CD4-positive, alpha-beta T cell (primary cell): ENCODE measurements around the gene SOWAHA. TPM values are rescaled to one million over a fixed set of nuclear protein-coding genes. Genes with fewer than 3 reads are reported as not detected.

Source experiments
- ATAC-seq: fragments of 200-7000 bp; cut with Tn5 transposase; one replicate; pipeline ENCODE4 v1.10.0; 2022; ENCODE audit warnings: mild to moderate bottlenecking; ENCODE audit not compliant: poor library complexity
- CTCF ChIA-PET: fragments of 350-600 bp; sonication (Branson Sonifier 250); formaldehyde crosslinking; loops from one replicate; lab custom pipeline; 2021; ENCODE audit warnings: antibody characterized with exemption, inconsistent platforms; lab: Charles Lee
- POLR2A ChIA-PET: fragments of 350-600 bp; sonication (Branson Sonifier 250); formaldehyde crosslinking; loops from one replicate; lab custom pipeline; 2021; ENCODE audit warnings: antibody characterized with exemption, inconsistent platforms; lab: Charles Lee
- DNase-seq, 14 experiments: peaks; one replicate each; pipeline ENCODE4 v3.0.0-alpha.2; 2013 to 2020; ENCODE audit warnings: mixed read lengths in 2 of 14
- H3K27ac ChIP-seq, 2 donors: one replicate each; pipeline versions ENCODE4 v1.5.1 to v1.7.0; 2013; ENCODE audit warnings: low read length in 2 of 2, low read depth in 1 of 2, mild to moderate bottlenecking in 1 of 2
- H3K27me3 ChIP-seq, 2 experiments: 1 replicate in 1 of 2; 2 replicates in 1 of 2; pipeline versions ENCODE4 v1.6.1 to v1.7.0; 2013; ENCODE audit warnings: low read length in 2 of 2, control low read depth in 1 of 2, mild to moderate bottlenecking in 1 of 2, moderate library complexity in 1 of 2; ENCODE audit not compliant: insufficient read depth in 2 of 2, control insufficient read depth in 1 of 2
- H3K36me3 ChIP-seq: one replicate; pipeline ENCODE4 v1.6.1; 2013; ENCODE audit warnings: low read length, control low read depth; ENCODE audit not compliant: insufficient read depth
- H3K4me1 ChIP-seq: one replicate; pipeline ENCODE4 v1.6.1; 2013; ENCODE audit warnings: low read length, control low read depth; ENCODE audit not compliant: insufficient read depth
- H3K4me3 ChIP-seq: one replicate; pipeline ENCODE4 v1.5.1; 2013; ENCODE audit warnings: mild to moderate bottlenecking, low read length, moderate library complexity
- H3K9me3 ChIP-seq, 2 experiments: 1 replicate in 1 of 2; 2 replicates in 1 of 2; pipeline versions ENCODE4 v1.6.1 to v1.7.0; 2013; ENCODE audit warnings: low read length in 2 of 2, mild to moderate bottlenecking in 2 of 2, control low read depth in 1 of 2, moderate library complexity in 1 of 2; ENCODE audit not compliant: control insufficient read depth in 1 of 2, insufficient read depth in 1 of 2
- H3K27ac Mint-ChIP-seq: one replicate; pipeline ENCODE4 v1.8.0; 2020; ENCODE audit warnings: mixed read lengths
- H3K27me3 Mint-ChIP-seq: one replicate; pipeline ENCODE4 v1.8.0; 2021; ENCODE audit warnings: mixed read lengths
- H3K36me3 Mint-ChIP-seq: one replicate; pipeline ENCODE4 v1.8.0; 2021; ENCODE audit warnings: low read depth, mixed read lengths
- H3K4me1 Mint-ChIP-seq: one replicate; pipeline ENCODE4 v1.8.0; 2021; ENCODE audit warnings: low read depth, mixed read lengths
- H3K4me3 Mint-ChIP-seq: one replicate; pipeline ENCODE4 v1.8.0; 2020; ENCODE audit warnings: mild to moderate bottlenecking, mixed read lengths
- H3K9me3 Mint-ChIP-seq: one replicate; pipeline ENCODE4 v1.8.0; 2020; ENCODE audit warnings: mixed read lengths
- intact Hi-C, 2 experiments: fragments of 100-400 bp; cut with DNase I in 1 of 2; cut with micrococcal nuclease in 1 of 2; formaldehyde crosslinking; loops; one replicate each; pipeline versions ENCODE4 v1.15.1 to v1.9.0; 2023 to 2025; cut with DNase I, micrococcal nuclease
- total RNA-seq, 174 experiments: library from RNA in 2 of 174; stranded (reverse) in 2 of 174; gene quantifications; one replicate each; pipeline ENCODE4 v1.2.3 and lab custom pipeline; 2021 to 2026
- TF ChIP-seq, protein P1 (sequence below): fragments of 200-600 bp; IDR thresholded peaks from one replicate; pipeline ENCODE4 v1.8.0; 2022; ENCODE audit warnings: antibody characterized with exemption, mild to moderate bottlenecking

SOWAHA gene
- total RNA-seq, 2 experiments from 2014 or later: not detected

DNA sequence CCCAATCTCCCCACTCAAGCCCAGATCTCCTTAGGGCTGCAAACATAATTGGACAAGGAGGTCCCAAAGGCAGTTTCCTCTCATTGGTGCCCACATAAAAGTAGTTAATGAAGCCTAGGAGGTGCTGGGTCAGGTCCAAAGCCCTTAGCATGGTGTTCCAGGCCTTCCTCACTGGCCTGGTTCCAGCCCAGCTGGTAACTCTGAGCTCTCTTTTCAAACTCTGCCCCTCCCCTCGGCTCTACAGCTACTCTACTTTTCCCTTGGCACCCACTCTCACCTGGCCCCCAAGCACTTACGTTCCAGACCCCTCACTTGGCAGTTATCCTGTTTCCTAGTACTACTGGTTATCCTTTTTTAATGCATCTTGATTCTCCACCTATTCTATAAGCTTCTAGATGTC is 46.0 kb upstream of the SOWAHA start:
- TF ChIP-seq, protein P1, sequence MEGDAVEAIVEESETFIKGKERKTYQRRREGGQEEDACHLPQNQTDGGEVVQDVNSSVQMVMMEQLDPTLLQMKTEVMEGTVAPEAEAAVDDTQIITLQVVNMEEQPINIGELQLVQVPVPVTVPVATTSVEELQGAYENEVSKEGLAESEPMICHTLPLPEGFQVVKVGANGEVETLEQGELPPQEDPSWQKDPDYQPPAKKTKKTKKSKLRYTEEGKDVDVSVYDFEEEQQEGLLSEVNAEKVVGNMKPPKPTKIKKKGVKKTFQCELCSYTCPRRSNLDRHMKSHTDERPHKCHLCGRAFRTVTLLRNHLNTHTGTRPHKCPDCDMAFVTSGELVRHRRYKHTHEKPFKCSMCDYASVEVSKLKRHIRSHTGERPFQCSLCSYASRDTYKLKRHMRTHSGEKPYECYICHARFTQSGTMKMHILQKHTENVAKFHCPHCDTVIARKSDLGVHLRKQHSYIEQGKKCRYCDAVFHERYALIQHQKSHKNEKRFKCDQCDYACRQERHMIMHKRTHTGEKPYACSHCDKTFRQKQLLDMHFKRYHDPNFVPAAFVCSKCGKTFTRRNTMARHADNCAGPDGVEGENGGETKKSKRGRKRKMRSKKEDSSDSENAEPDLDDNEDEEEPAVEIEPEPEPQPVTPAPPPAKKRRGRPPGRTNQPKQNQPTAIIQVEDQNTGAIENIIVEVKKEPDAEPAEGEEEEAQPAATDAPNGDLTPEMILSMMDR: no peak
- H3K9me3 ChIP-seq: no peaks in the 10 kb centered on the region
- no peaks in the 10 kb centered on the region for H3K27me3 Mint-ChIP-seq
- H3K4me3 ChIP-seq: no peak overlapping the region
- intact Hi-C loops: no loop called here
- peaks cover 3% of the 10 kb centered on the region for H3K36me3 ChIP-seq
- H3K27ac ChIP-seq: no peak overlapping the region
- H3K27me3 ChIP-seq: no peaks in the 10 kb centered on the region
- no peaks in the 10 kb centered on the region for H3K4me1 ChIP-seq
- ChIA-PET POLR2A (no interaction called here), CTCF (interaction anchor here (1.1 kb wide), 1 partner anchor 25 kb away, joined by 4 read pairs; no protein-coding TSS in a partner anchor)
- H3K27ac Mint-ChIP-seq: no peak overlapping the region
- no peaks in the 10 kb centered on the region for H3K36me3 Mint-ChIP-seq
- no peak for DNase-seq
- ATAC-seq: no peak
- no peaks in the 10 kb centered on the region for H3K4me1 Mint-ChIP-seq
- H3K4me3 Mint-ChIP-seq: no peak overlapping the region
- no peaks in the 10 kb centered on the region for H3K9me3 Mint-ChIP-seq

DNA sequence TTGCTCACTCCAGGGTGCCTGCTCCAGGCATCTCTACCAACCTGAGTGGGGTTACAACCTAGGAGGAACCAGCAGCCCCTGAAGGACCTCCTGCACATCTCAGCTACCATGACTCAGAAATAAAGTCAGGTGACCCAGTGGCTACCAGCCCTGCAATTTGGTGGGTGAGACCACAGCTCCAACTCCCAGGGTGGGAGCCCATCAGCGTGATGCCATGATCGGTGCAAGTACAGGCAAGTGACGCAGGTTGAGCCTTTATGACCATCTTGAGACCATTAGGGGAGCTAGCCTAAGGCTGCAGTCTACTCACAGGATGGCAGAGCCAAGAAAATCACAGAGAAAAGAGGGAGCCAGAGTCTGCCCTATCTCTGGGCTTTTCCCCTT is 44.6 kb upstream of the SOWAHA start:
- TF ChIP-seq, protein P1: no peak
- Histone ChIP-seq H3K4me3 (no peak overlapping the region), H3K36me3 (peaks cover 3% of the 10 kb centered on the region), H3K4me1 (no peaks in the 10 kb centered on the region), H3K27ac (no peak overlapping the region), H3K9me3 (no peaks in the 10 kb centered on the region), H3K27me3 (no peaks in the 10 kb centered on the region)
- no peaks in the 10 kb centered on the region for H3K9me3 Mint-ChIP-seq
- ChIA-PET POLR2A (no interaction called here), CTCF (no interaction called here)
- H3K27ac Mint-ChIP-seq: no peak overlapping the region
- intact Hi-C loops: no loop called here
- no peaks in the 10 kb centered on the region for H3K4me1 Mint-ChIP-seq
- no peaks in the 10 kb centered on the region for H3K36me3 Mint-ChIP-seq
- no peak for DNase-seq
- H3K27me3 Mint-ChIP-seq: no peaks in the 10 kb centered on the region
- no peak for ATAC-seq
- no peak overlapping the region for H3K4me3 Mint-ChIP-seq

DNA sequence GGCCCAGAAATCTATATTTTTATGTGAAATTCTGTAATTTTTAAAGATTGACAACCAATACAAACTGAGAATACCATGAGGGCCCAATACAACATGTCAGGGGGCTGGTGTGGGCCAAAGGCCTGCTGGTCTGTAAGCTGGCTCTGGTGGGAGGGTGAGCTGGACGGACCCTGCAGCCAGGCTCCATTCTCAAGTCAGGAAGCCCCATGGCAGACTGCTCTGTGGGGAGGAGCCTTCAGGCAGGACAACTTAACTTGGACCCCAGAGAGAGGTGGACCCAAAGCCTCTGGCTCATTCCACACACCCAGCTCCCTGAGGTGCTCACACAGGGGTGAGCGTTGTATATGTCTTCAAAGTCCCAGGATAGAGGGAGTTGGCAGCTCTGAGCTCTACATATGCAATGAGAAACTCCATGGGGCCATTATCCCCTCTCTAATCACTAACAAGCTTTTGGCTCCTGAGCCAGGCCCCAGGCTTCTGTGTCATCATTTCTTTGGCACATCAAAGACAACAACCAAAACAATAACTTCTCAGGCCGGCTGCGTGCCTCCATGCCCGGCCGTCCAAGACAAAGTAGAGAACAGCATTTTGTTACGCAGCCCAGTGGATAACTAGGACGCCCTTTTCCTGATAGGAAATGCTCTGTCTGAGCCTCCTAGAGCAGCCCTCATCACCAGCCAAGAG is 42.5 kb upstream of the SOWAHA start:
- H3K4me1 ChIP-seq: peaks cover 3% of the 10 kb centered on the region
- H3K27ac ChIP-seq: no peak overlapping the region
- intact Hi-C loops: no loop called here
- ChIA-PET CTCF (interaction anchor here (1.1 kb wide), 1 partner anchor 15 kb away, joined by 3 read pairs; no protein-coding TSS in a partner anchor), POLR2A (no interaction called here)
- Mint-ChIP-seq H3K4me3 (no peak overlapping the region), H3K36me3 (no peaks in the 10 kb centered on the region), H3K4me1 (no peaks in the 10 kb centered on the region), H3K9me3 (no peaks in the 10 kb centered on the region), H3K27me3 (peaks cover 5% of the 10 kb centered on the region), H3K27ac (no peak overlapping the region)
- DNase-seq: no peak
- no peaks in the 10 kb centered on the region for H3K27me3 ChIP-seq
- no peak overlapping the region for H3K4me3 ChIP-seq
- H3K9me3 ChIP-seq: no peaks in the 10 kb centered on the region
- H3K36me3 ChIP-seq: no peaks in the 10 kb centered on the region
- TF ChIP-seq, protein P1: no peak
- no peak for ATAC-seq
